Central memory CD8-positive, alpha-beta T cell (primary cell): ENCODE measurements around the gene C1QTNF4.
"Not testable (repeated sequence)": the region's sequence is repeated elsewhere in the genome, so short reads cannot be mapped to it uniquely, and the experiment has no call there.

ENCODE experiments used
- ATAC-seq: fragments of 150-1000 bp; cut with Tn5 transposase; replicated peaks from 2 replicates; pipeline ENCODE4 v1.10.0; 2022; ENCODE audit warnings: mild to moderate bottlenecking, moderate FRiP score, moderate number of reproducible peaks; ENCODE audit not compliant: poor library complexity, severe bottlenecking; ENCODE audit errors: extremely low read depth
- DNase-seq, 2 donors: peaks; one replicate each; pipeline ENCODE4 v3.0.0; 2021; ENCODE audit warnings: low spot score in 2 of 2
- H3K27ac Mint-ChIP-seq: one replicate; pipeline ENCODE4 v1.8.0; 2022; ENCODE audit warnings: low read depth, mild to moderate bottlenecking, moderate library complexity, mixed read lengths
- H3K27me3 Mint-ChIP-seq: one replicate; pipeline ENCODE4 v1.8.0; 2022; ENCODE audit warnings: mixed read lengths
- H3K36me3 Mint-ChIP-seq: one replicate; pipeline ENCODE4 v1.8.0; 2022; ENCODE audit warnings: mild to moderate bottlenecking, moderate library complexity, mixed read lengths; ENCODE audit not compliant: insufficient read depth
- H3K4me1 Mint-ChIP-seq: one replicate; pipeline ENCODE4 v1.8.0; 2022; ENCODE audit warnings: mixed read lengths
- H3K4me3 Mint-ChIP-seq: one replicate; pipeline ENCODE4 v1.8.0; 2022; ENCODE audit warnings: mild to moderate bottlenecking, moderate library complexity, mixed read lengths
- H3K9me3 Mint-ChIP-seq: one replicate; pipeline ENCODE4 v1.8.0; 2022; ENCODE audit warnings: mixed read lengths

Gene C1QTNF4

GRCh38 chr11:47552566-47553405, 41.4 kb downstream of the C1QTNF4 start, which contains the start of gene CELF1:
Gene CELF1 (minus strand): TSS chr11:47553132. CDS start chr11:47499523, 53,609 bp downstream.
- H3K4me1 Mint-ChIP-seq: peaks cover 35% of the 10 kb centered on the region
- peak; percentile 81 to 84 for DNase-seq
- no peaks in the 10 kb centered on the region for H3K9me3 Mint-ChIP-seq
- peaks cover 10% of the 10 kb centered on the region for H3K36me3 Mint-ChIP-seq
- H3K27ac Mint-ChIP-seq: peak within 1 kb of the TSS; percentile 93
- ATAC-seq: peak; percentile 96
- H3K27me3 Mint-ChIP-seq: no peaks in the 10 kb centered on the region
- peak within 1 kb of the TSS; percentile 99 for H3K4me3 Mint-ChIP-seq

DNA sequence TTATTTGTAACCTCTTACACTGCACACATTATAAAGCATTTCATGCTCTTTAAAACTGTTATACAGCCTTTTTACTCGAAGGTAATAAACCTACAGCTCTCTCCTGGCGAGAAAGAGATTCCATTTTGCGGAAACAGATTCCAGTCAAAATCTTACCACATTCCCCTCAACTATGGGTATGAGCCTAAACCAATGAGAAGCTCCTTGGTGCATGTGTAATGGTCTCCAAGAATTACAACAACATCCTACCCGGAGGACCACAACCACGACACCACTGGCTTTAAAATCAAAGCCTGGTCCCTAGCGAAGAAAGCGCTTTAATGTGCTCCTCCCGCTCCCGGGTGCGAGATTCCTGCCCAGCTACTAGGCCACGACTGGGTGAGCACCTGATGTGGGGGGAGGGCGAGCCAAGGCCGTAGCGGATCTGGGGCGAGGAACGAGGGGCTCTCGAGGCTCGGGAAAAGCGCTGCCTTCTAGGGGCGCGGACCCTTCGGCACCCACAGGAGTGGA, 42.1 kb downstream of the C1QTNF4 start:
- Mint-ChIP-seq H3K4me3 (peak overlapping the region; percentile 99), H3K27me3 (no peaks in the 10 kb centered on the region), H3K27ac (peak overlapping the region; percentile 93), H3K36me3 (peaks cover 10% of the 10 kb centered on the region), H3K4me1 (peaks cover 37% of the 10 kb centered on the region), H3K9me3 (no peaks in the 10 kb centered on the region)
- DNase-seq: no peak
- no peak for ATAC-seq

- H3K27me3 Mint-ChIP-seq: no peaks in the 10 kb centered on the region
- peak overlapping the region; percentile 93 for H3K27ac Mint-ChIP-seq
- peak overlapping the region; percentile 99 for H3K4me3 Mint-ChIP-seq
- DNase-seq (no peak), ATAC-seq (no peak)
- peaks cover 10% of the 10 kb centered on the region for H3K36me3 Mint-ChIP-seq
- H3K9me3 Mint-ChIP-seq: no peaks in the 10 kb centered on the region
- peaks cover 46% of the 10 kb centered on the region for H3K4me1 Mint-ChIP-seq
Observed at GRCh38 chr11:47551086-47551485, 43.1 kb downstream of the C1QTNF4 start.

- DNase-seq: no peak
- H3K36me3 Mint-ChIP-seq: peaks cover 10% of the 10 kb centered on the region
- H3K27me3 Mint-ChIP-seq: no peaks in the 10 kb centered on the region
- no peak for ATAC-seq
- H3K4me3 Mint-ChIP-seq: peak overlapping the region; percentile 99
- H3K9me3 Mint-ChIP-seq: no peaks in the 10 kb centered on the region
- H3K27ac Mint-ChIP-seq: no peak overlapping the region
- H3K4me1 Mint-ChIP-seq: peaks cover 46% of the 10 kb centered on the region
Observed at GRCh38 chr11:47550288-47551047, 43.7 kb downstream of the C1QTNF4 start.

- H3K4me1 Mint-ChIP-seq: peaks cover 56% of the 10 kb centered on the region
- H3K4me3 Mint-ChIP-seq, H3K27ac Mint-ChIP-seq: not testable (repeated sequence)
Observed at GRCh38 chr11:47546274-47546673, 47.9 kb downstream of the C1QTNF4 start.

GRCh38 chr11:47545298-47545697, 48.9 kb downstream of the C1QTNF4 start:
- H3K27ac Mint-ChIP-seq: no peak overlapping the region
- no peak for DNase-seq
- H3K9me3 Mint-ChIP-seq: no peaks in the 10 kb centered on the region
- no peak for ATAC-seq
- H3K27me3 Mint-ChIP-seq: no peaks in the 10 kb centered on the region
- peaks cover 6% of the 10 kb centered on the region for H3K36me3 Mint-ChIP-seq
- H3K4me1 Mint-ChIP-seq: peaks cover 56% of the 10 kb centered on the region
- H3K4me3 Mint-ChIP-seq: no peak overlapping the region

More at GRCh38 chr11:47546274-47546673, 47.9 kb downstream of the C1QTNF4 start:
- DNase-seq, H3K9me3 Mint-ChIP-seq, ATAC-seq, H3K27me3 Mint-ChIP-seq, H3K36me3 Mint-ChIP-seq: not testable (repeated sequence)

DNA sequence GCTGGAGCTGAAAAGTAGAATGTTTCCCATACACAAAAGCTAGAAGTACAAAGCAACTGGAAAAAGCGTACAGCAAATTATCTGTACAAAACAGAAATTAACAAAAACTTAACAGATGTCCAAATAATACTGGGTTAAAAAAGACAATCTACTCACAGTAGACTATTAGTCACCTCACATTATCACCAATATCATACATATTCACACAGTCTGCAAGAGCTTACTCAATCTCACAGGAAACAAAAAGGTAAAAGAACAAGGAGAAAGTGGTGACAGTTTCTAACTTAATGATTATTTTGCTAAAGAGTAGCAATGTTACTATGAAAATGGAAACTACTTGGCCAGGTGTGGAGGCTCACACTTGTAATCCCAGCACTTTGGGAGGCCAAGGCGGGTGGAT, 53.1 kb downstream of the C1QTNF4 start:
- H3K27ac Mint-ChIP-seq: peak overlapping the region; percentile 85
- H3K36me3 Mint-ChIP-seq: peaks cover 15% of the 10 kb centered on the region
- ATAC-seq: peak; percentile 64
- DNase-seq: no peak
- H3K4me3 Mint-ChIP-seq: peak overlapping the region; percentile 66
- H3K9me3 Mint-ChIP-seq: no peaks in the 10 kb centered on the region
- H3K27me3 Mint-ChIP-seq: no peaks in the 10 kb centered on the region
- peaks cover 57% of the 10 kb centered on the region for H3K4me1 Mint-ChIP-seq

DNA sequence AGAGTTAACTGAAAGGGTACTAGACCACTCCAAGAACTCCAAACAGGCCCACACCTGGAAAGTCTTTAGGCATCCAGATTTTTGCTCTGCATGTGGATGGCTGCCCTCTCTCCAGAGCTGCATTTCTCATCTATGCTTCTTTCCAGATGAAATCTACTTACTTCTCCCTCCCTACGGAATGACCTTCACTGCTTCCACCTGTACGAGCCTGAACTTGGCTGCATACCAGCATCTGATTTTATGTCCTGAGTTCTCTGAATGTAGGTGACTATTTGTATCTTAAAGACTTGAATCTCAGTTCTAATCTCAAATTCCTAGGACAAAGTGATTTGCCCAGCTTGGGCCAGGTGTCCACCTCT, 54.6 kb downstream of the C1QTNF4 start:
- H3K4me1 Mint-ChIP-seq: peaks cover 62% of the 10 kb centered on the region

More for the DNA sequence above, 54.6 kb downstream of the C1QTNF4 start:
- Mint-ChIP-seq H3K4me3 (no peak overlapping the region), H3K36me3 (peaks cover 26% of the 10 kb centered on the region), H3K27me3 (no peaks in the 10 kb centered on the region), H3K27ac (peak overlapping the region; percentile 85), H3K9me3 (no peaks in the 10 kb centered on the region)
- DNase-seq (no peak), ATAC-seq (no peak)
